ENCODE data around the gene PROCA1. TPM values are rescaled to one million over a fixed set of nuclear protein-coding genes. Genes with fewer than 3 reads are reported as not detected.
A peak's percentile ranks its signal among the peaks of the same experiment; 100 is the strongest.

Gene PROCA1
- total and polyA plus RNA-seq, 9 of the 15 experiments (the other 6 are each of a cell fraction or from before 2014, with no cell fraction given), result 0.78 to 16.2 (median 5.6) TPM

GRCh38 chr17:28750178-28751047, 38.7 kb upstream of the PROCA1 start (continued):
- TF ChIP-seq E2F4 (CRISPR knock-in tag; IDR thresholded peaks at IDR 0.05; ENCODE audit: low read depth), result no peak
- peak; percentile 81 for TF ChIP-seq MTA3 (IDR thresholded peaks at IDR 0.05; ENCODE audit: borderline replicate concordance)
- TF ChIP-seq NCOA1 (IDR thresholded peaks at IDR 0.05; ENCODE audit: low read depth), result no peak
- TF ChIP-seq ZNF707 (CRISPR knock-in tag; conservative IDR thresholded peaks at IDR 0.05), result no peak
- TF ChIP-seq SP2 (IDR thresholded peaks at IDR 0.05; ENCODE audit: extremely low read depth, low read depth, low read length, poor library complexity, severe bottlenecking), result no peak
- no peak for TF ChIP-seq FOSL1 (tag; conservative IDR thresholded peaks at IDR 0.05)
- TF ChIP-seq NKRF (IDR thresholded peaks at IDR 0.05; ENCODE audit: borderline replicate concordance), result no peak
- 0 out of 2 replicates have a peak, but pooled peaks have one; percentile 46 for TF ChIP-seq POLR2H (tag; IDR thresholded peaks at IDR 0.05; ENCODE audit: low read depth)
- TF ChIP-seq SMARCA4 (IDR thresholded peaks at IDR 0.05), result no peak
- TF ChIP-seq COPS2 (conservative IDR thresholded peaks at IDR 0.05), result no peak
- TF ChIP-seq RREB1 (CRISPR knock-in tag; IDR thresholded peaks at IDR 0.05), result no peak
- no peak for TF ChIP-seq TGIF2 (CRISPR knock-in tag; IDR thresholded peaks at IDR 0.05)
- TF ChIP-seq GATA2 (CRISPR knock-in tag; IDR thresholded peaks at IDR 0.05), result no peak
- TF ChIP-seq PRPF4 (IDR thresholded peaks at IDR 0.05; ENCODE audit: insufficient read depth, low read depth, low read length, poor library complexity, severe bottlenecking), result no peak
- no peak for TF ChIP-seq BRD4 (IDR thresholded peaks at IDR 0.05)
- no peak for TF ChIP-seq MCM2 (IDR thresholded peaks at IDR 0.05; ENCODE audit: low read depth)
- peak; percentile 98 for TF ChIP-seq XRCC5 (IDR thresholded peaks at IDR 0.05; ENCODE audit: low read depth, low read length)
- TF ChIP-seq RBM39 (optimal IDR thresholded peaks at IDR 0.05; ENCODE audit: low read depth, low read length), result peak; percentile 87
- no peak for TF ChIP-seq SRSF3 (IDR thresholded peaks at IDR 0.05; ENCODE audit: insufficient read depth, low read length)
- no peak for TF ChIP-seq RFX5 (IDR thresholded peaks at IDR 0.05; ENCODE audit: low read depth, low read length)
